Measurements from ENCODE around the gene RGS7. TPM values are rescaled to one million over a fixed set of nuclear protein-coding genes. Genes with fewer than 3 reads are reported as not detected.

RGS7 gene
- total RNA-seq, 4 donors from 2014 or later = not detected

GRCh38 chr1:240831922-240832321, 525.1 kb downstream of the RGS7 start:
- H3K4me1 ChIP-seq = no peaks in the 10 kb centered on the region
- H3K36me3 ChIP-seq = no peaks in the 10 kb centered on the region
- H3K9me3 ChIP-seq = no peaks in the 10 kb centered on the region
- in situ Hi-C loops (cut with MboI; ENCODE audit: low sequenced_read_pairs in 4 of 4) = no loop called here
- intact Hi-C loops (cut with DNase I; ENCODE audit: low total_unique reads) = no loop called here
- no peak for TF ChIP-seq POLR2A (IDR thresholded peaks at IDR 0.05)
- TF ChIP-seq CTCF (IDR thresholded peaks at IDR 0.05 in 4 of 5, conservative IDR thresholded peaks at IDR 0.05 in 1 of 5) = no peak
- H3K4me3 ChIP-seq = no peak overlapping the region
- ATAC-seq (no peak), DNase-seq (no peak)
- no peaks in the 10 kb centered on the region for H3K27me3 ChIP-seq
- H3K27ac ChIP-seq = no peak overlapping the region

- no peaks in the 10 kb centered on the region for H3K9me3 ChIP-seq
- intact Hi-C loops (cut with DNase I; ENCODE audit: low total_unique reads) (no loop called here), in situ Hi-C loops (cut with MboI; ENCODE audit: low sequenced_read_pairs in 4 of 4) (no loop called here)
- DNase-seq (no peak), ATAC-seq (no peak)
- H3K4me3 ChIP-seq = no peak overlapping the region
- H3K36me3 ChIP-seq = no peaks in the 10 kb centered on the region
- TF ChIP-seq POLR2A (IDR thresholded peaks at IDR 0.05) (no peak), CTCF (IDR thresholded peaks at IDR 0.05 in 4 of 5, conservative IDR thresholded peaks at IDR 0.05 in 1 of 5) (no peak)
- no peaks in the 10 kb centered on the region for H3K4me1 ChIP-seq
- H3K27ac ChIP-seq = no peak overlapping the region
- no peaks in the 10 kb centered on the region for H3K27me3 ChIP-seq
Measured at GRCh38 chr1:240831191-240831631, 525.8 kb downstream of the RGS7 start.

DNA sequence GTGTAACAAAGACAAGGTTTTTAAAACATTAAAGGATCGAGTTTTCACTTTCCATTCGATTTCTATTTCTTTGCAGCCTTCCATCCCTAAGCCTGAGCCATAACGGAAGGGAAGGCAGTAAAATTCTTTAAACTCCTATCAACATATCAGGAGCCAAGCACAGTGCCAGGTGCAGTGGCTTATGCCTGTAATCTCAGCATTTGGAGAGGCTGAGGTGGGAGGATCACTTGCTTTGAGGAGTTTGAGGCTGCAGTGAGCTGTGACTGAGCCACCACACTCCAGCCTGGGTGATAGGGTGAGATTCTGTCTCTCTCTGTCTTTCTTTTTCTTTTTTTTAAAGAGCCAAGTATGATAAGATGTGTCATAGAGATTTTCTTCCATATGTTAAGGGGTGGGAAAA, 527.5 kb downstream of the RGS7 start:
- H3K36me3 ChIP-seq = no peaks in the 10 kb centered on the region
- no peak for DNase-seq
- TF ChIP-seq CTCF (IDR thresholded peaks at IDR 0.05 in 4 of 5, conservative IDR thresholded peaks at IDR 0.05 in 1 of 5) (no peak), POLR2A (IDR thresholded peaks at IDR 0.05) (no peak)
- no peaks in the 10 kb centered on the region for H3K9me3 ChIP-seq
- no peak overlapping the region for H3K4me3 ChIP-seq
- H3K27me3 ChIP-seq = no peaks in the 10 kb centered on the region
- H3K27ac ChIP-seq = no peak overlapping the region
- in situ Hi-C loops (cut with MboI; ENCODE audit: low sequenced_read_pairs in 4 of 4) = no loop called here
- no peaks in the 10 kb centered on the region for H3K4me1 ChIP-seq
- no peak for ATAC-seq
- intact Hi-C loops (cut with DNase I; ENCODE audit: low total_unique reads) = no loop called here

- no peaks in the 10 kb centered on the region for H3K4me1 ChIP-seq
- H3K27me3 ChIP-seq = no peaks in the 10 kb centered on the region
- ATAC-seq (no peak), DNase-seq (no peak)
- H3K27ac ChIP-seq = no peak overlapping the region
- H3K36me3 ChIP-seq = no peaks in the 10 kb centered on the region
- no peak overlapping the region for H3K4me3 ChIP-seq
- no peak for TF ChIP-seq POLR2A (IDR thresholded peaks at IDR 0.05)
- TF ChIP-seq CTCF (IDR thresholded peaks at IDR 0.05 in 4 of 5, conservative IDR thresholded peaks at IDR 0.05 in 1 of 5) = no peak
- intact Hi-C loops (cut with DNase I; ENCODE audit: low total_unique reads) = no loop called here
- no peaks in the 10 kb centered on the region for H3K9me3 ChIP-seq
- in situ Hi-C loops (cut with MboI; ENCODE audit: low sequenced_read_pairs in 4 of 4) = no loop called here
Measured at GRCh38 chr1:240827786-240828185, 529.2 kb downstream of the RGS7 start.

GRCh38 chr1:240824238-240824637, 532.8 kb downstream of the RGS7 start:
- TF ChIP-seq CTCF (IDR thresholded peaks at IDR 0.05 in 4 of 5, conservative IDR thresholded peaks at IDR 0.05 in 1 of 5) (no peak), POLR2A (IDR thresholded peaks at IDR 0.05) (no peak)
- Histone ChIP-seq H3K27me3 (no peaks in the 10 kb centered on the region), H3K9me3 (no peaks in the 10 kb centered on the region), H3K4me1 (no peaks in the 10 kb centered on the region), H3K36me3 (no peaks in the 10 kb centered on the region), H3K4me3 (no peak overlapping the region), H3K27ac (no peak overlapping the region)
- ATAC-seq (no peak), DNase-seq (no peak)
- in situ Hi-C loops (cut with MboI; ENCODE audit: low sequenced_read_pairs in 4 of 4) (no loop called here), intact Hi-C loops (cut with DNase I; ENCODE audit: low total_unique reads) (no loop called here)
